Measurements from ENCODE around the gene IGFBP6. TPM values are rescaled to one million over a fixed set of nuclear protein-coding genes. Genes with fewer than 3 reads are reported as not detected.

The IGFBP6 gene
- total RNA-seq, 1 donor = not detected

DNA sequence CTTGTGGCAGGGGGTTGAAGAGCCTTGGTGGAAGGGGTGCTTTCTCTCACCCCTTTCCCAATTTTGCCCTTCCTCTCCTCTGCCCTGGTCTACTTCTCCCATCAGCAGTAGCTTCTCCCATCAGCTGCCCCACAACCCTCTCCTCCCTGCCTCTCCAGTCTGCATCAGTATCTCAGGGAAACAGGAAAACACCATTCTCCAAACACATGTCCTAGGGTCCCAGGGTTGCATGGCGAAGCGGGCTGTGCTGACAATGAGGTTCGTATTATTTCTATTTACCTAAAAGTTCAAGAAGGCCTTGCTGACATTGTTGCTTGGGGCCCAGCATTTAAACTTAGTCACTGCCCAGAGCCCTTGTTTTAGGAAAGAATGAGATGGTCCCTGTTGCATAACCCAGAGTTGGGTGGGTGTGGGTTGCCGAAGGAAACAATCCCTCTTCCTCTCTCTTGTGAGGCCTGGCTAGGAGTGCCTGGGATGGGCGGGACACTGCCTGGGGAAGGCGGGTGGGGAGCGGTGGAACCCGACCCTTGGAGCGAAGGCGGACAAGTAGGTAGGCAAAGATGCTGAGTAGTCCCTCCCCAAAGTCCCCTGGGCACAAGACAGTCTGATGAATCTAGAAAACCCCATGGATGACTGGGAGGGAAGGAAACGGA is 1.3 kb upstream of the IGFBP6 start:
- no peak overlapping the region for H3K4me3 ChIP-seq (ENCODE audit: low read length)
- H3K27me3 ChIP-seq (ENCODE audit: insufficient read depth, low read length) = peaks cover 9% of the 10 kb centered on the region
- no peaks in the 10 kb centered on the region for H3K9me3 ChIP-seq (ENCODE audit: low read depth, low read length)
- H3K4me1 ChIP-seq (ENCODE audit: insufficient read depth, low read length) = peaks cover 48% of the 10 kb centered on the region

DNA sequence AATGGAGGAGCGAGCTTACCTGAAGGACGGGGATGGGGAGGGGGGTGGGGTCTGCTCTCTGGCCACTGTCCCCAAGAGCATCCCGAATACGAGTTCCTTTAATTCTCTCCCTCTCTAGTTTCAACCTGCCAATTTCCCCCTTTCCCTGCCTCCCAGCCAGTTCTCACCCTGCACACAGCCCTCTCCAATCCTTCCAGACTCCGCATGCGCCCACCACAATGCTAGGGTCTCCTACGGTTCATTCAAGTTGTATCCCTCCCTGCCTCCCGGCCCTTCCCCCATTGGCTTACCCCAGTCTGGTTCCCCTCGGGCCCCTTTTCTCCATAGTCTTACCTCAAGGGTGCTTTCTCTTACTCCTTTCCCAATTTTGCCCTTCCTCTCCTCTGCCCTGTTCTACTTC is 708 bp upstream of the IGFBP6 start:
- Histone ChIP-seq H3K4me3 (ENCODE audit: low read length) (no peak overlapping the region), H3K4me1 (ENCODE audit: insufficient read depth, low read length) (peaks cover 48% of the 10 kb centered on the region), H3K27me3 (ENCODE audit: insufficient read depth, low read length) (peaks cover 9% of the 10 kb centered on the region), H3K9me3 (ENCODE audit: low read depth, low read length) (no peaks in the 10 kb centered on the region)

DNA sequence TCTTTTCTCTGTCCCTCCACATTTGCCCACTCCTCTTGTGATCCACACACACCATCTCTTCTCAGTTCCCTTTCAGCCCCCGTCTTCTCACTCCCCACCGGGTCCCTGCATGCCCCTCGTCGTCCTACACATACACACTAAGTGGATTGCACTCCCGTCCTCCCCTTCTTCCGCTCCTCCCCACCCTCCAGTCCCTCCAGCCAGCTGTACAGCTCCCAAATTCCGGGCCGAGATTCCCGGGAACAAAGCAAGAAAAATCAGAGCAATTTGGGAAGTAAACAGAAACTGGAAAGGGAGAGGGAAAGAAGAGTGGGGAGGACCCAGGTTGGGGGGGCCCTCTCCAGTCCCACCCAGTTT is 282 bp upstream of the IGFBP6 start:
- no peaks in the 10 kb centered on the region for H3K9me3 ChIP-seq (ENCODE audit: low read depth, low read length)
- peaks cover 9% of the 10 kb centered on the region for H3K27me3 ChIP-seq (ENCODE audit: insufficient read depth, low read length)
- H3K4me3 ChIP-seq (ENCODE audit: low read length) = peak overlapping the region; percentile 23
- H3K4me1 ChIP-seq (ENCODE audit: insufficient read depth, low read length) = peaks cover 52% of the 10 kb centered on the region

DNA sequence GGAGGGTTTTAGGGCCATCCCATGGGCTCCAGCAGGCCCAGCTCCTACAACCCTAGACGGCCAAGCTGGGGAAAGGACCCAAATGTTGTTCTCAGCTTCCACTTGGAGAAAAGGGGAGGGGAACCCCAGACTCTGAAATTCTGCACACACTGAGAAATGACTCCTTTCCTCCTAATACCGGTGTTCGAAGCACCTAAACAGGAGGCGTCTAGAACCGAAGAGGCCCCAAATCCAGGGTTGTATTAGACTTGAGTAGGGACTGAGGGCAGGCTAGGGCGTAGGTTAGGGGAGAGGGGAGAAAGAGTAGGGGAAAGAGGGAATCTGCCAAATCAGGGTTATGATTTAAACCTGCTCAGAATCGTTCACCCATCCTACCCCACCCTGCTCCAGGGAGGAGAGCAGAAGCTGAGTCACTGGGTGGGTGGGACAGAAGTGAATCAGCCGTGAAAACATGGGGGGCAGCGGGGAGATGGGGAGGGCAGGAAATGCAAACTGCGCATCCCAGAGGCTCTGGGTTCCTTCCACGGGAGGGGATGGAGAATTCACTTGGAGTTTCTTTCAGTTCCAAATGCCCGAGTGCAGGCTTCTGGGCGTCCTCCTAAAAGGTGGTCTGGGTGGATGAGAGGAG is 1.0 kb downstream of the IGFBP6 start:
- Histone ChIP-seq H3K9me3 (ENCODE audit: low read depth, low read length) (no peaks in the 10 kb centered on the region), H3K4me3 (ENCODE audit: low read length) (no peak overlapping the region), H3K4me1 (ENCODE audit: insufficient read depth, low read length) (peaks cover 64% of the 10 kb centered on the region), H3K27me3 (ENCODE audit: insufficient read depth, low read length) (peaks cover 9% of the 10 kb centered on the region)

DNA sequence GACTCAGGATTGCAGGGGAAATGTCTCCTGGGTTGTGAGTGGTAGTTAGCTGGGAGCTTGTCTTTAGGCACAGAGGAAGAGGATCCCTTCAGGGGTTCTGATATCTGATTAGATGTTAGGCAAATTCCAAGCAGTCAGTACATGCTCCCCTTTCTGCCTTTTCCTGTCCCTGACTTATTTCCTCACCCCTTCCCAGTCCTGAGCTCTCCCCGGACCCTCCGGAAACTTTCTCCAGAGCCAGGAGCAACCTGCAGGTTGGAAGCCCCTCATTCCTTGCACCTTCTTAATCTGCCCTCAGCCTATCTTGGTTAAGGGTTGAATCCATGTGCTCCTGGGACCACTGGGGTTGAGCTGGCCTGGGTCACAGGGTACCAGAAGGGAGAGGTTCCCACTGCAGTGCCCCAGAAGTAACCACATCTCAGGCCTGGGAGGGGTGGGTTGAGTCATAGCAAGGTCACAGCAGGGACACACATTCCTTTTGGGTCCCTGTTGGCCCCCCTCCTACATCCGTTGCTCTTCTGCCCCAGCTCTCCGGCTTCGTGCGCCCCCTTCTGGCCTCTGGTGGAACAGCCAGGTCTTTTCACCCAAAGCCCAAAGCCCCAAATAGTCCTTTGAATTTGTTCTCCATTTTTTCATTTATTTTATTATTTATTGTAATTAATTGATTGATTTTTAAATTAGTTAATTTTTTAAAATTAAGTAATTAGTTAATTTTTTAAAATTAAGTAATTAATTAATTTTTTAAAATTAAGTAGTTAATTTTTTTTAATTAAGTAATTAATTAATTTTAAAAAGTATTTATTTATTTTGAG is 1.8 kb downstream of the IGFBP6 start:
- Histone ChIP-seq H3K9me3 (ENCODE audit: low read depth, low read length) (no peaks in the 10 kb centered on the region), H3K4me3 (ENCODE audit: low read length) (no peak overlapping the region), H3K4me1 (ENCODE audit: insufficient read depth, low read length) (peaks cover 64% of the 10 kb centered on the region), H3K27me3 (ENCODE audit: insufficient read depth, low read length) (peaks cover 9% of the 10 kb centered on the region)

DNA sequence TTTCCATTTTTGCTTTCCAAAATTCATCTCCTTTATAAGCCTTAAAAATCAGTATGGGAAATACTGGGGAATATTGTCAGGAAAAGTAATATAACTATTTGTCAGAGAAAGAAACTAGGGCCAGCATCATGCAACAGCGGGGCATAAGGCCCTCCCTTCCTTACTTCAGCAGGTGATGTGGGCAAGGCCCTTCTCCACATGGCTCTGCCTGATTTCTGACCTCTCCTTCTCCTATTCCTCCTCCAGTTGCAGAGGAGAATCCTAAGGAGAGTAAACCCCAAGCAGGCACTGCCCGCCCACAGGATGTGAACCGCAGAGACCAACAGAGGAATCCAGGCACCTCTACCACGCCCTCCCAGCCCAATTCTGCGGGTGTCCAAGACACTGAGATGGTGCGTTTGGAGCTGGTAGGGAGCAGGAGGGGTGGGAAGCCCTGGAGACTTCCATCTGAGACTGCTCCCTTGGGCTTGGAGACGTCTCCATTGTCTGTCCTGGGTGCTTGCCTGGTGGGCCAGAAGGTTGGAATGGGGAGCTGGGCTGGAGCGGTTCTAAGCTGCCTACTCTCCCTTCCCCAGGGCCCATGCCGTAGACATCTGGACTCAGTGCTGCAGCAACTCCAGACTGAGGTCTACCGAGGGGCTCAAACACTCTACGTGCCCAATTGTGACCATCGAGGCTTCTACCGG is 3.1 kb downstream of the IGFBP6 start:
- peaks cover 64% of the 10 kb centered on the region for H3K4me1 ChIP-seq (ENCODE audit: insufficient read depth, low read length)
- no peak overlapping the region for H3K4me3 ChIP-seq (ENCODE audit: low read length)
- H3K27me3 ChIP-seq (ENCODE audit: insufficient read depth, low read length) = peaks cover 9% of the 10 kb centered on the region
- no peaks in the 10 kb centered on the region for H3K9me3 ChIP-seq (ENCODE audit: low read depth, low read length)

DNA sequence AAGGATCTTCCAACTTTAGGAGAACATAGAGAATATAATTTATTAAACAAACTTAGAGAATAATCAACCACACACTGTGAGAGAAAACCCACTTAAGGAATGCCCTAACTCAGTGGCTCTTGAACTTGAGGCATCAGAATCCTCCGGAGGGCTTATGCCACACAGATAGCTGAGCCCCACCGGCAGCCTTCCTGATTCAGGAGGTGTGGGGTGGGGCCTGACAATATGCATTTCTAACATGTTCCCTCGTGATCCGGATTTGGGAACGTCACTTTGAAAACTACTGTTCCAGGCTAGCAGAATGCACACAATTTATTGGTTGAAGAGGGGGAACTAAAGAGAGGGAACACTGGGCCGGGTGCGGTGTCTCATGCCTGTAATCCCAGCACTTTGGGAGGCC is 3.8 kb downstream of the IGFBP6 start:
- no peak overlapping the region for H3K4me3 ChIP-seq (ENCODE audit: low read length)
- peaks cover 9% of the 10 kb centered on the region for H3K27me3 ChIP-seq (ENCODE audit: insufficient read depth, low read length)
- peaks cover 58% of the 10 kb centered on the region for H3K4me1 ChIP-seq (ENCODE audit: insufficient read depth, low read length)
- no peaks in the 10 kb centered on the region for H3K9me3 ChIP-seq (ENCODE audit: low read depth, low read length)

DNA sequence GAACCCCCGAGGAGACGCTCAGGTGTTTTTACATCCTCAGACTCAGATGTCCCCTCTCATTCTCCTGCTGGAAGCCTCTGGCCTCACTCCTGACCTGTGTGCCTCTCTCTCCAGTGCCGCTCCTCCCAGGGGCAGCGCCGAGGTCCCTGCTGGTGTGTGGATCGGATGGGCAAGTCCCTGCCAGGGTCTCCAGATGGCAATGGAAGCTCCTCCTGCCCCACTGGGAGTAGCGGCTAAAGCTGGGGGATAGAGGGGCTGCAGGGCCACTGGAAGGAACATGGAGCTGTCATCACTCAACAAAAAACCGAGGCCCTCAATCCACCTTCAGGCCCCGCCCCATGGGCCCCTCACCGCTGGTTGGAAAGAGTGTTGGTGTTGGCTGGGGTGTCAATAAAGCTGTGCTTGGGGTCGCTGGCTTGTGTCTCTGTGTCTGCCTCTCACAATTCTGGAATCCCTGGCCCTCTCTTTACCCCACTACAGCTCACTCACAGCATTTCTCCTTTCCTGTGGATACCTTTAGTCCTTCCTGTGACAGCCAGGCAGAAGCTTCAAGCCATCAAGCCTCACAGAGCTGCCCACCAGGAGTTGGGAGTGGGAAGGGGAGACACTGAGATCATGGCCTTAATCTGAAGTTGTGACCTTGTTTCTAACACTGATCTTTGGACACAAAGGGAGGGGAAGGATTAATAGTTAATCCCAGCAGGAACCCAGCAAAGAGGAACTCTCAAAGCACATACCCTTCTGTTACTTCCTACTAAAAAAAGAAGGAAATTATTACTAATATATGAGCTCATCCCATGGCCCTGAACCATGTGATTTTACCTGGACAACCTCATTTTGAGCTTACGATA is 4.7 kb downstream of the IGFBP6 start:
- Histone ChIP-seq H3K27me3 (ENCODE audit: insufficient read depth, low read length) (peaks cover 5% of the 10 kb centered on the region), H3K4me1 (ENCODE audit: insufficient read depth, low read length) (peaks cover 49% of the 10 kb centered on the region), H3K9me3 (ENCODE audit: low read depth, low read length) (no peaks in the 10 kb centered on the region), H3K4me3 (ENCODE audit: low read length) (no peak overlapping the region)

DNA sequence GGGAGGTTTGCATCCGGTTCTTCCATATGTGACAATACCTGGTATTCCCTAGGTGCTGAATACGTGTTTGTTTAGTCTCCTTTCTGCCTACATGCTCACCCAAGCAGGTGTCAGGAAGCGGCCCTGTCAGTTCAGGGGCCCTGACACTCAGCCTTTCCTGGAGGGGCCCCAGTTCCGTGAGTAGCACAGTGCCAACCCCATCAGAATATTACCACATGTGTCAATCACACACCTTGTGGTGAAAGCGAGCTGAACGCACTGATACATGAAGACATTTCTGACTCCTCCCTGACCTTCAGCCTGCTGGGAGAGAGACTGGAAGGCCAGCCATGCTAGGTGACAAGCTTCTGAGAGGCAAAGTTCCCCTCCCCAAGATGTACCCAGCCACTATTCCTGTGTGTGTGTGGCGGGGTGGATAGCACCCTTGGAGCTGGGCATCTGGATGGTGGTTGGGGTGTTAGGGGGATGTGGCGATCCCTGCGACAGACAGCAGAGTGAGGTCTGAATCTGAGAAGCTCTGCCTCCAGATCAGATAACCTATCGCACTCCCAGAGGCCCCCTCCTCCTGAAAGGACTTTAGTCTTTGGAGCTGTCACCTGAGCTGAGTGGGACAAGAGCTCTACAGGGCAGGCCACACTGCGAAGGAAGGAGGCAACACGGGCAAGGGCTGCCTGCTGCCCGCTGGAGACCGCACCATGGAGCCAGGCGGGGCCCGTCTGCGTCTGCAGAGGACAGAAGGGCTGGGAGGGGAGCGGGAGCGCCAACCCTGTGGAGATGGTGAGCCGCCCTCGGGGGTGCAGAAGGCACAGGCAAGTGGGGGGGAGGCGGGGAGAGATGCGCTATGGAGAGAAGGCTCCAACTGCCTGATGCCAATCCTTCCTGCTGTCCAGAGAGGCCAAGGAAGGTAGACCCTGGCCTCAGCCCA is 5.7 kb downstream of the IGFBP6 start, which contains the start of gene SOAT2:
Gene SOAT2 (plus strand): TSS at position 604 of the 925 bp plus-strand sequence. CDS start 92 bp downstream, at position 696.
- Histone ChIP-seq H3K4me3 (ENCODE audit: low read length) (no peak within 1 kb of the TSS), H3K4me1 (ENCODE audit: insufficient read depth, low read length) (peaks cover 39% of the 10 kb centered on the region), H3K9me3 (ENCODE audit: low read depth, low read length) (no peaks in the 10 kb centered on the region)

DNA sequence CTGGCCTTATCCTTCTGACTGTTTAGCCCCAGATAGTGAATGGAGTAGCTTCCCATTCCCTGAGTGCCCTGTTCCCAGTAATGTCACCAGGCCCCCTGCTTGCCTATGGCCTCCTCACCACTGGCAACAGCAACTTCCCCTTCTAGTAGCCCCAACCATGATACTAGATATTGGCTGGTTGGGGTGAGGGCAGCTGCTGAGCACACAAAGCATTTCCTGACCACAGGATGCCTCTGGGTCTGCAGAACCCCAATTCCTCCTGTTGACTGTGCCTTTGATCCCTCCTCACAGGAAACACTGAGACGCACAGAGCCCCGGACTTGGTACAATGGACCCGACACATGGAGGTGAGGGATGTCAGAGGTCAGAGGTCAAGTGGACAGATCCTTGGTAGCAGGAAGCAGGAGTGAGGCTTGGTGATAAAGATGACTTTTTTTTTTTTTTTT is 6.4 kb downstream of the IGFBP6 start:
- H3K4me1 ChIP-seq (ENCODE audit: insufficient read depth, low read length) = peaks cover 32% of the 10 kb centered on the region
- no peaks in the 10 kb centered on the region for H3K27me3 ChIP-seq (ENCODE audit: insufficient read depth, low read length)
- H3K9me3 ChIP-seq (ENCODE audit: low read depth, low read length) = no peaks in the 10 kb centered on the region
- no peak overlapping the region for H3K4me3 ChIP-seq (ENCODE audit: low read length)

More for the DNA sequence above, 5.7 kb downstream of the IGFBP6 start, which contains the start of gene SOAT2:
- H3K27me3 ChIP-seq (ENCODE audit: insufficient read depth, low read length) = peaks cover 4% of the 10 kb centered on the region

DNA sequence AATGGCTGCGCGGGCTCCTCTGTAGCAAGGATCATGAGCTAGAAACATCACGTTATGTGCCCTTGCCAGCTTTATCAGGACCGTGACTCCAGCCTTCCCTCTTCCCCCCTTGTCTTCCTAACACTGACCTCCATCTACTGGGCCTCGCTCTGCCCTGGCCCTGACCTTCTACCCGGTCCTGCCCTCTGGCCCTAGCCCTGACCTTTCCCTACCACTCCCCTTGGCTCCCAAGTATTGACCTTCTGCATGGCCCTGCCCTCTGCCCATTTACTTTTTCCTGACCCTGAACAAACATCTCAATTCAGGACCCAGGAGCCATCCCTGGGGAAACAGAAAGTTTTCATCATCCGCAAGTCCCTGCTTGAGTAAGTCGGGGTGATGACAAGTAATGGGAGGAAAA is 7.8 kb downstream of the IGFBP6 start:
- no peaks in the 10 kb centered on the region for H3K27me3 ChIP-seq (ENCODE audit: insufficient read depth, low read length)
- H3K9me3 ChIP-seq (ENCODE audit: low read depth, low read length) = no peaks in the 10 kb centered on the region
- H3K4me1 ChIP-seq (ENCODE audit: insufficient read depth, low read length) = peaks cover 26% of the 10 kb centered on the region
- no peak overlapping the region for H3K4me3 ChIP-seq (ENCODE audit: low read length)

DNA sequence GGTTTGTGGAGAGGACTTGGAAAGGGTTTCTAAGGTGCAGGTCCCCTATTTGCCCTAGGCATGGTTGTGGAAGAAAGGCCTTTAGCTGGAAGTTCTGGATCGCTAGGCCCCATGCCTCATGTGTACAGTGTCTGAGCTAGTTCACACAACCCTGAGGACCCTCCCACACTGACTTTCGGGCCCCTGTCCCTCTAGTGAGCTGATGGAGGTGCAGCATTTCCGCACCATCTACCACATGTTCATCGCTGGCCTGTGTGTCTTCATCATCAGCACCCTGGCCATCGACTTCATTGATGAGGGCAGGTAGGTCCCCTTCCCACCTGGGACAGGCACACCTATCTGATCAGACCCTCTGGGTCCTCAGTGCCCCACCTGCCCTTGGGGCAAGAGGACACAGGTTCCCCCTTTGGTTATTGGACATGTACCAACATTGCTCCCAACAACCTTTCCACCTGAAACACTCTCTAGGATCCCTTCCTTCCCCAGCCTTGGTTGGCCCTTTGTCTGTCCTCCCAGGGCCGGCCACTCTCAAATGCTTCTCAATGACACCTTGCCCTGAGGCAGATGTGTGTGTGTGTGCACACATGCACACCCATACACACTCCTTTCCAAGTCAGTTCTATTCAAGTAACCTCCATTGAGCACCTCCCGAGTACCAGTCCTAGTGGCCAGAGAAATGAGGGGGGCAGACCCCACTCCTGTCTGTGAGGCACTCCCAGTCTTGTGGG is 8.4 kb downstream of the IGFBP6 start:
- Histone ChIP-seq H3K4me3 (ENCODE audit: low read length) (no peak overlapping the region), H3K27me3 (ENCODE audit: insufficient read depth, low read length) (no peaks in the 10 kb centered on the region), H3K9me3 (ENCODE audit: low read depth, low read length) (no peaks in the 10 kb centered on the region), H3K4me1 (ENCODE audit: insufficient read depth, low read length) (peaks cover 26% of the 10 kb centered on the region)

DNA sequence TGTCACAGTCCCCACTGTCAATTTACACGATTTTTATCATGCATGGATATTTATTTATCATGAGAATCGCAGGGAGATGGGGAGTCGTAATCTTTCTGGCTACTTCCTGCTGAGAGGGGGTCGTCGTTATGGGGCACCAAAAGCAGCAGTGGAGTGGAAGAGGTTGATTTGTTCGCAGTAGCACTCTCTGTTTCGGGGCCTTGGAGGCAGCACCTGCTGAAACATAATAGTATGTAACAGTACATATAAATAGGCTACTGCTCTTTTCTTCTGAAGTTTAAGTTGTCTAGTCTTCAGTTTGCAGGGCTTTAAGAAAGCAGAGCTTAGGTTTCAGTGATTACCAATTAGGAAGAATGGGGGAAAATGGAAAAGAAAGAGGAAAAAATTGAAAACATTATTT is 9.7 kb downstream of the IGFBP6 start:
- no peaks in the 10 kb centered on the region for H3K9me3 ChIP-seq (ENCODE audit: low read depth, low read length)

More for the DNA sequence above, 9.7 kb downstream of the IGFBP6 start:
- no peaks in the 10 kb centered on the region for H3K27me3 ChIP-seq (ENCODE audit: insufficient read depth, low read length)
- no peak overlapping the region for H3K4me3 ChIP-seq (ENCODE audit: low read length)
- peaks cover 23% of the 10 kb centered on the region for H3K4me1 ChIP-seq (ENCODE audit: insufficient read depth, low read length)

Measured in mononuclear cell (primary cell).